Right atrium auricular region (tissue), 2 donors: ENCODE results near the gene CEMIP. TPM values are rescaled to one million over a fixed set of nuclear protein-coding genes. Genes with fewer than 3 reads are reported as not detected.

Source experiments
- DNase-seq: peaks from one replicate; pipeline ENCODE4 v3.0.0-alpha.2; 2019; ENCODE audit warnings: low spot score
- H3K27ac ChIP-seq, 2 donors: fragments of 200-600 bp; sonication (generic); 1 replicate in 1 of 2; 2 replicates in 1 of 2; pipeline ENCODE4 v1.5.1; 2016 to 2019
- H3K27me3 ChIP-seq, 2 donors: fragments of 200-600 bp; sonication (generic); one replicate each; pipeline versions ENCODE4 v1.5.1 to v1.6.0; 2017 to 2019
- H3K36me3 ChIP-seq: fragments of 200-600 bp; sonication (generic); one replicate; pipeline ENCODE4 v1.5.1; 2016
- H3K4me1 ChIP-seq, 2 donors: fragments of 200-600 bp; sonication (generic); one replicate each; pipeline versions ENCODE4 v1.5.1 to v1.6.0; 2017 to 2019
- H3K4me3 ChIP-seq, 2 donors: fragments of 200-600 bp; sonication (generic); 1 replicate in 1 of 2; 2 replicates in 1 of 2; pipeline ENCODE4 v1.5.1; 2017 to 2019; ENCODE audit warnings: mild to moderate bottlenecking in 1 of 2, moderate library complexity in 1 of 2
- H3K9me3 ChIP-seq, 2 donors: fragments of 200-600 bp; sonication (generic); one replicate each; pipeline ENCODE4 v1.5.1; 2019
- CTCF ChIP-seq, 2 donors: fragments of 200-600 bp; sonication (generic); IDR thresholded peaks; one replicate each; pipeline ENCODE4 v1.5.1; 2019; ENCODE audit warnings: antibody characterized with exemption in 2 of 2
- total RNA-seq, 2 donors: library from RNA; depleted of rRNA; stranded (reverse); fragments of >200 nt; gene quantifications; one replicate each; pipeline ENCODE4 v1.1.0, GENCODE V29; 2016

The CEMIP gene
- total RNA-seq, 2 donors from 2014 or later, result 0.22 to 2.9 TPM

GRCh38 chr15:80744415-80744814 is 34.8 kb upstream of the CEMIP start:
- Histone ChIP-seq H3K27me3 (no peaks in the 10 kb centered on the region), H3K4me3 (no peak overlapping the region), H3K27ac (no peak overlapping the region), H3K4me1 (no peaks in the 10 kb centered on the region), H3K36me3 (no peaks in the 10 kb centered on the region), H3K9me3 (no peaks in the 10 kb centered on the region)
- TF ChIP-seq CTCF (IDR thresholded peaks at IDR 0.05), result no peak
- no peak for DNase-seq

GRCh38 chr15:80744826-80745225 is 34.3 kb upstream of the CEMIP start:
- Histone ChIP-seq H3K27me3 (no peaks in the 10 kb centered on the region), H3K27ac (no peak overlapping the region), H3K4me3 (no peak overlapping the region), H3K4me1 (no peaks in the 10 kb centered on the region), H3K9me3 (no peaks in the 10 kb centered on the region), H3K36me3 (no peaks in the 10 kb centered on the region)
- no peak for TF ChIP-seq CTCF (IDR thresholded peaks at IDR 0.05)
- no peak for DNase-seq

- Histone ChIP-seq H3K27me3 (no peaks in the 10 kb centered on the region), H3K4me1 (no peaks in the 10 kb centered on the region), H3K36me3 (no peaks in the 10 kb centered on the region), H3K9me3 (no peaks in the 10 kb centered on the region), H3K27ac (no peak overlapping the region), H3K4me3 (no peak overlapping the region)
- no peak for TF ChIP-seq CTCF (IDR thresholded peaks at IDR 0.05)
- DNase-seq, result no peak
These were observed 33.3 kb upstream of the CEMIP start for GRCh38 chr15:80745888-80746287.

GRCh38 chr15:80747317-80748053 is 31.7 kb upstream of the CEMIP start:
- no peaks in the 10 kb centered on the region for H3K27me3 ChIP-seq
- H3K27ac ChIP-seq, result no peak overlapping the region
- no peaks in the 10 kb centered on the region for H3K9me3 ChIP-seq
- no peak for TF ChIP-seq CTCF (IDR thresholded peaks at IDR 0.05)
- no peak for DNase-seq
- H3K36me3 ChIP-seq, result no peaks in the 10 kb centered on the region
- no peak overlapping the region for H3K4me3 ChIP-seq
- H3K4me1 ChIP-seq, result no peaks in the 10 kb centered on the region

GRCh38 chr15:80749589-80749988 is 29.6 kb upstream of the CEMIP start:
- H3K4me1 ChIP-seq, result no peaks in the 10 kb centered on the region
- H3K36me3 ChIP-seq, result no peaks in the 10 kb centered on the region
- no peak for TF ChIP-seq CTCF (IDR thresholded peaks at IDR 0.05)
- no peak overlapping the region for H3K4me3 ChIP-seq
- DNase-seq, result no peak
- H3K9me3 ChIP-seq, result no peaks in the 10 kb centered on the region
- H3K27ac ChIP-seq, result no peak overlapping the region
- H3K27me3 ChIP-seq, result no peaks in the 10 kb centered on the region

- DNase-seq, result no peak
- Histone ChIP-seq H3K9me3 (no peaks in the 10 kb centered on the region), H3K4me1 (no peaks in the 10 kb centered on the region), H3K27me3 (no peaks in the 10 kb centered on the region), H3K27ac (no peak overlapping the region), H3K36me3 (no peaks in the 10 kb centered on the region), H3K4me3 (no peak overlapping the region)
- no peak for TF ChIP-seq CTCF (IDR thresholded peaks at IDR 0.05)
These were observed 28.6 kb upstream of the CEMIP start for GRCh38 chr15:80750575-80750974.
